NCI-H2081 treated with DMSO at 0.1 percent for 48 hours (cell line): Measurements from ENCODE around the gene NGB.
"Not testable (repeated sequence)": the region's sequence is repeated elsewhere in the genome, so short reads cannot be mapped to it uniquely, and the experiment has no call there.

ENCODE experiments used
- DNase-seq: peaks from one replicate; lab custom pipeline; 2025; lab: John Stamatoyannopoulos, UW

The NGB gene

DNA sequence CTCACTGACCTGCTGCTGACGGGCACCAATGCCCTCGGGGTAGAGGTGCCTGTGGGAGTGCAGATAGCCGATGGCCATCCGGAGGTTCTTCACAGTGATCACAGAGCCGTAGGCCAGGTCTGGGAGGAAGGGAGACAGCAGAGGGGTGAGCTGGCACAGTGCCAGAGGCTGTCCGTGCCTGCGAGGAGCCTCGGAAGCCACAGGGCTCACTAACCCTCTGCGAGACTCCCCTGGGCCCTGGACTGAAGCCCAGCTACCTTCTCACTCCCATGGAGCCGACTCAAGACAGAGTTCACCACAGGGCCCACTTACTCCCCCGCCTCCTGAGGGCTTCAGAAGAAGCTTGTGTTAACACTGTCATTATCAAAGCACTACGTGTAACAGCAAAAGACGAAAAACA is 25.1 kb upstream of the NGB start:
- DNase-seq: no peak

DNA sequence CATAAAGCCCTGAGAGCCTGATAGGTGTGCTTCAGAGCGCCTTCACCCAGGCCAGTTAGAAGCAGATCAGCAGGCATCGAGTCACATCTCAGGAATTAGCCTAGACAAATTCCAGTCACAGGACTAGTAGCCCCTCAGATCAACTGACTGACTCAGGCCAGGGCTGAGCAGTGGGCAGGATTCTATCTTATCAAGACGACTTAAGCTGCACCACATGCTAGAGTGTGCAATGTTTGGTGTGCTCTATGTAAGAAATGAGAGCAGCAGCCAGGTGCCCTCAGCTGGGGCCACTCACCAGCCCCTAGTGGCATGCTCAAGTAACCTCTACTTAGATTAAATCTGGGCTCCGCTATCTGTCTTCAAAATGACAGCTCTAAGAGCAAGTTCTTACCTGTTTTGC is 19.7 kb upstream of the NGB start:
- DNase-seq: no peak

DNA sequence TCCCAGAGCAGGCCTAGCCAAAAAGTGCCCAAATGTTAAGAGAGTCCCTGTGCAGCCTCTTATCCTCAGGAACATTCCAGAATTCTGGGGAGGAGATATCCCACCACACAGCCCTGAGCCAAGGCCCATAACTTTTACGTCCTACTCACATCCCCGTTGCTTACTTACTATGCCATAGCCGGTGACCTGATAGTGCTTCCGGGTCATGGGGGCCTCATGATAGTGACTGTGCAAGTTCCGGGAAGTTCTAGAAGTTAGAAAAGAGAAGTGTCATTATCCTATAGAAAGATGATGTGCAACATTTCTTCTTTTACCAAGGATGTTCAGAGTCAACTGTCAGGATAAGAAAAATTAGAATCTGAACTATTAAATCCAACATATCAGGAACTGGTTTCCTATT is 15.6 kb upstream of the NGB start:
- DNase-seq: no peak

DNA sequence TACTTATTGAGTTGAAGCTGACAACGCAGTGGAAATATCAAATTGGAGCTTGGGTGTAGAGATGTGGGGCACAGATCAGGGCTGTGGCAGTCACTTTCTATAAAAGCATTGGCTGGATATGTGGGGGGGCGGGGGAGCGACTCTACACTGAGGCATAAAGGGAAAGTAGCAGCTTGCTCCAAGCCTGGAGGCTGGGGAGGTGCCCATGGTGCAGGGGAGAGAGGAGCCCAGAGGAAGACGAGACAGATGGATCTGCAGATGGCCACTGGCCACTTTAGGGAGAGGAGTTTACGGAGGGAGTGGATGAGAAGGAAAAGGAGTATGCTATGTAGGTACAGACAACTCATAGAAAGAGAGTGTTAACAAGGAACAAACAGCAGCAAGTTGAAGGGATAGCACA is 13.5 kb upstream of the NGB start:
- no peak for DNase-seq

DNA sequence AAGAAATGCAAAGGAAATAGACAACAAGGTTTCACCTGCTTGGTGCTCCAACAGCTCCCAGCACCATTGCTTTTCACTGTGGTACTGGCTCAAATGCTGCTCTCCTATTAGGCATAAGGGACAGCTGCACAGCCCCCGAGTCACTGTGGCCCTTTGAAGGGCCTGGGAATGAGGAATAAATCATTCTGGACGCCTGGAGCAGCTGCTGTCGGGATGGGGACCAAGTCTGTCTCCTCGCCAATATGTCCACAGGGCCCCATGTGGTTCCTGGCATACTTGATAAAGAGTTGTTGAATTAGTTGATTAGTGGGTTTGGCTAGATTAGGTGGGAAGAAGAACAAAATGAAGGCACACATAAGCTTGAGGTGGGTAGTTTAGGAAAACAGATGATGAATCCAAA is 13.1 kb upstream of the NGB start:
- no peak for DNase-seq

DNA sequence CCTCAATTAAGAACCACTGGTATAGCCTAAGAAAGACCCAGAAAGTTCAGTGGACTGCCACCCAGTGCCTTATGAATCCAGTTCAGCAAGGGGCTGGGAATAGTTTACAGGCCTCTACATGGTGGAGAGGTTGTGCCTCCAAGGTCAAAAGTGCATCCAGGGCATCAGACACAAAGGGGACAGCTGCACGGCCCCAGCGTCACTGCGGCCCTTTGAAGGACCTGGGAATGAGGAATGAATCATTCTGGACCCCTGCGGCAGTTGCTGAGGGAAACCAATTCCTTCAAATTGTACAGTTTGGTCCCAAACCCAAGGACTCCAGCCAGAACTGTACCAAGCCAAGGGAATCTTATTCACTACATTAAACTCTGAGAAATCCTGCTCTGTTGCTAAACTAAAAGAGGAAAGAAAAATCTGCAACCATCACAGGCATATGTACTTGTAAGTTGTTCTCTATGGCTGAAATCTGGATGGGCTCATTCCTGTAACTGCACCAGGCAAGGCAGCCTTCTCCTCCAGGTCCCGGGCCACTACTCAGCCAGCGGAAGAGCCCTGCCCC is 10.9 kb upstream of the NGB start:
- no peak for DNase-seq

DNA sequence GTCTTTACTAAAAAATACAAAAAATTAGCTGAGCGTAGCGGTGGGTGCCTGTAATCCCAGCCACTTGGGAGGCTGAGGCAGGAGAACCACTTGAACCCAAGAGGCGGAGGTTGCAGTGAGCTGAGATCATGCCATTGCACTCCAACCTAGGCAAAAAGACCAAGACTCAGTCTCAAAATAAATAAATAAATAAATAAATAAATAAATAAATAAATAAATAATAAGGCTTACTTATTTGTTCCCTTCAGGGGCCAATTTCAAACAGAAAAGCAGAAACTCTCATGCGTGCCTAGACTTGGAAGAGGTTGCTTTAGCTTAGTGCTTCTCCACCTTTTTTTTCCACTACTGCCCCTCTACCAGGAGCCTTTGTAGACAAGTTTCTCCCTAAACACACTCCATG is 9.9 kb upstream of the NGB start:
- DNase-seq: not testable (repeated sequence)

DNA sequence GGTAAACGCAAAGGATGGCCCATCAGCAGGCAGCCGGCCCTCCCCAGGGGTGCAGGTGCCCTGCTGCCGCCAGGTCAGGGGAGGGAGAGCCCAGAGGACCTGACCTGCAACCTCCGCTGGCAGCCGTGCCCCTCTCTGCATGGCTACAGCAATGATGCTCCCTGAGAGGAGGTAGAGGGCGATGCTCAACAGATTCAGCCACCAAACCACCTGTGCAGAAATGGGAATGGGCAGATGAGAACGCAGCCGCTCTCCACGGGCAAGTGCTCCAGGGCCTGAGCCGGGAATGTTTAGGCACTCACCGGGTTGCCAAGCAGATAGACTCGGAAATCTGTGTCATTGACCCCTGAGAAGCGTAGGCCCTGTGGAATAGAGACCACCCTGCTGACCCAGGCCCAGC is 8.7 kb upstream of the NGB start:
- DNase-seq: no peak

DNA sequence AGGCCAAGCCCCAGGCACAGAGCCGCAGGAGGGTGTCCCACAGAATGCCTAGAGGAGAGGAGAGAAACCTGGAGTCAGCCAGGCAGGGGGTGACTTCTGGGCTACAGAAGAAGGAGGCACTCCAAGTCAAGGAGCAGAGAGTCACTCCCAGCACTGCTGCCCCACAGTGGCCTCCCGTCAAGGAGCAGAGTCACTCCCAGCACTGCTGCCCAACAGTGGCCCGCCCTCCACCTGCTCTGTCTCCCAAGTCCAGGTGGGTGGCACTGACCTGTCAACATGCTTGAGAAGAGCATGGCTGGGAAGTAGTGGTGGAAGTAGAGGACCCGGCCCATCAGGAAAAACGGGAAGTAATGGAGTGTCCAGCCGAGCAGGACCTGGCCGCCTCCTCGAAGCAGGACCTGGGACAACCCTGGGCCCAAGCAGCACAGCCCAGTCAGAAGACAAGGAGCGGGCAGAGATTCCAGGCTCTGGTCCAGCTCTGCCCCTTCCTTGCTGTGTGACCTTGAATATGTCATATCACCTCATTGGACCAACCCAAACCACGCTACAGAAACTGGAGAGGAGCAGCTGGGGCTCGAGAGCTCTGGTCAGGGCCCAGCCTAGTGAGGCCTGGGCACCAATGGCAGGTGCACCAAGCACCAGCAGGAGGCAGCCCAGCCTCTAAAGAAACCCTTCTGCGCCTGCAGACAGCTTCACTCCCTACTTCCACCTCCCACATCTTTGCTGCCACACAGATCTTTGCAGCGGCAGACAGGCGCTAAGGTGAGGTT is 7.6 kb upstream of the NGB start:
- DNase-seq: no peak

DNA sequence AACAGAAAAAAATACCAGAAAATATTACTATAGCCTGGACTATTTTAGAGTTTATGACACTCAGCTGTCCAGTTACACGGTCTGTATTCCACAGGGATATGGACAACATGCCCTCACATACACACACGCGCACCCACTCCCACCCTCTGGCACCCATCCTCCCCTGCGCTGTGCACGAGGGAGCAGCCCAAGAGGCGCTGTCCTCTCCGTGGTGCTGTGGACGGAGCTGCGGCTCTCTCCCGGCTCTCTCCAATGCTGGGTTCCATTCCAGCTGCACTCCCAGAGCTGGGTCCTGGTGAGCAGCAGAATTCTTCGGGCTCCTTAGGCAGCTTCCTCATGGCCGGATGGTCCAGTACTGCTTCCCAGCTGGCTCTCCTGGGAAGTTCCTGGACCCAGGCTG is 6.0 kb upstream of the NGB start:
- DNase-seq: no peak

DNA sequence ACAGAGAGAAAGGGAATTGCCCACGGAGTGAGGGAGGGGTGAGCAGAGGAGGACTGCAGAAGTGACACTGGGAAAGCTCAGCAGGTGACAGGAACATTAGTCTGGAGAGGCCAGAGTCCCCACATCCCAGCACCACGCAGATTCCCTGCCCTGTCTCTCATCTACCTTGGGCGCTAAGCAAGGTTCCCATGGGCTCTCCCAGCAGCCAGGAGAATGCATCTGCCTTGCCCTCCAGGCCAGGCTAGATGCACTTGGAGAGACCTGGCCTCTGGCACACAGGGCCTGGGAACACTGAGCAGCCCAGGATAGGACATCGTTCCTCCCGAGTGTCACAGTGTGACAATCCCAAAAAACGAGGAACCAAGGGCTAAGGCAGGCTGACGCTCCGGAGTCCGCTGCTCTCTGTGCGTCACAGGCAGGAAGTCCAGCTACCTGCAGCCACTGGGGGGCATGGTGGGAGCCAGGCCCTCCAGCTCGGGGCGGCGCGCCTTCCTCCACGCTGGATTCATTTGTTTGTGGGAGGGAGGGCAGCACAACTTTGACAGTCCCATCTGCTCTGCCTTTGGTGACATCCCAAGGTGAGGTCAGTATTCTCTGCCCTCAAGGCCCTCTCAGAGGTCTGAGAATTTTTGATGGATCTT is 5.4 kb upstream of the NGB start:
- DNase-seq: no peak

DNA sequence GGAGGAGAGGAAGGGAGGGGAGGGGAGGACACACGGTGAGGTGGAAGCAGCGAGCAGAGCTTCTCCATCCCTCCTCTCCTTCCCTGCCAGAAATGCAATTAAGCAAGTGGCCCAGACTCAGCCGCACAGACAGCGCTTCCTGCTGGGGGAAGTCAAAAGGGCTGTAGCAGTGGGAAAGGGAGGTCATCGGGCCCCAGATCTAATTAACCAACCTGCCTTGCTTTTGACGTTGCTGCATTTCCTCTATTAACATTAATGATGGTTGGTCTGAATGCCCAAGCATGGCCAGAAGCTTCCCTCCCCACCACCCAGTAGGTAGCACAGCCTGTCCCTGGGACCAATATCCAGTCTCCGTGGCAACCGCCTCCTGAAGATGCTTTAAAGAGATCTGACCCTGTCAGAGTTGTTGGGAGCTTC is 4.6 kb upstream of the NGB start:
- DNase-seq: no peak

DNA sequence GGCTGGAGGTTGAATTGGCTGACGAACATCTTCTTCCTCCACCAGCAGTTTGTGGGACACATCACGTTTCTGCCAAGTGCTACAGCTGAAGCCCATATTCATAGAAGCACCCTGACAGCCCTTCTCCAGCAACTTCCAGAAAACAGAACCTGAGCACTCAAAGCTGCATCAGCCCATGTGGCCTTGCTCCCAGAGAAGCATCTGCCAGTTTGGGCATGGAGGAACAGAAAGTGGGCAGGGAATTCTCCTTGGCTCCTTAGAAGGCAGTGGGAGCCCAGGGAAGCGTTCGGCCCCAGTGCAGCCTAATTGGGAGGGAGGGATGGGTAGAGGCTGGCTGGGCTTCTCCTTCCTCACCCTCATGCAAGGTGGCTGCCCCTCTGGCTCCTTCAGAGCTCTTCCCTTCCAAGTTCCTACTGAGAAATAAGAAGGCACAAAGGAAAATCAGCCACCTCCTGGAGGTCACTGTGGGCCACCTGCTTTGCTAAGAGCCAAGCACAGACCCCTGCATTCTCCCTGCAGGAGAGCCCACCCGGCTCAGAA is 4.1 kb upstream of the NGB start:
- DNase-seq: no peak

DNA sequence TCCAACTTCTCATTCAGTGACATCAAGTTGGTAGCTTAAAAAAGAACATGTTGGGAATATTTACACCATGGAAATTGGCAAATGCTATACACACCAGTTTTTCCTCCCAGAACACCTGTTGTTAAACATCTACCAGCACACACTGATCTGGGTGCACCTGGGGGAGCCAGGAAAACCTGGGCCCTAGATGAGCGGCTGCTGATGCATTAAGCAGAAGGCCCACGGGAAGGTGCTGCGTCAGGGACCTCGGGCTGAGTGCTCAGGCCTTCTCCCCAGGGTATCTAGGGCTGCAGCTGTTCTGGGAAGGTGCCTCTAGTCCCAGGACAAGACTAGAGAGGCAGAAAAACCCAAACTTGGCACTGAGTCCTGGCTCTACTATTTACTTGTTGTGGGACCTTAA is 2.8 kb upstream of the NGB start:
- no peak for DNase-seq

DNA sequence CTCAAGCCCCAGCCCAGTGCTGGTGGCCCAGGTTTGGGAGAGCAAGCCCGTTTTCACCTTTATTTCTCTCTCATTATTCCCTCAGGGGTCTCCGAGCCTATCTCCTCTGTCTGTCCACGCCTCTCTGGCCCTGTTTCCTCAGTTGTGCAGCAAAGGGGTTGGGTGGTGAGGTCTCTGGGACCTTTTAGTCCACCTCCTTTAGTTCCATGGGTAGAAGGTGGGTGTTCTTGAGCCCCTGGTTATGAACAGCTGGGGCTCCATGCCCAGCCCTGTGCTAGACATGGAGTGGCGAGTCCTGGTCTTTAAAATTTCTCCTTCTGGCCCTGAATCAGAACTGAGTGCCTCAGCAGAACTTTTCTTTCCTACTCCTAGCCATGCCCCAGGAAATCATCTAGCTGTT is 1.3 kb upstream of the NGB start:
- DNase-seq: no peak

DNA sequence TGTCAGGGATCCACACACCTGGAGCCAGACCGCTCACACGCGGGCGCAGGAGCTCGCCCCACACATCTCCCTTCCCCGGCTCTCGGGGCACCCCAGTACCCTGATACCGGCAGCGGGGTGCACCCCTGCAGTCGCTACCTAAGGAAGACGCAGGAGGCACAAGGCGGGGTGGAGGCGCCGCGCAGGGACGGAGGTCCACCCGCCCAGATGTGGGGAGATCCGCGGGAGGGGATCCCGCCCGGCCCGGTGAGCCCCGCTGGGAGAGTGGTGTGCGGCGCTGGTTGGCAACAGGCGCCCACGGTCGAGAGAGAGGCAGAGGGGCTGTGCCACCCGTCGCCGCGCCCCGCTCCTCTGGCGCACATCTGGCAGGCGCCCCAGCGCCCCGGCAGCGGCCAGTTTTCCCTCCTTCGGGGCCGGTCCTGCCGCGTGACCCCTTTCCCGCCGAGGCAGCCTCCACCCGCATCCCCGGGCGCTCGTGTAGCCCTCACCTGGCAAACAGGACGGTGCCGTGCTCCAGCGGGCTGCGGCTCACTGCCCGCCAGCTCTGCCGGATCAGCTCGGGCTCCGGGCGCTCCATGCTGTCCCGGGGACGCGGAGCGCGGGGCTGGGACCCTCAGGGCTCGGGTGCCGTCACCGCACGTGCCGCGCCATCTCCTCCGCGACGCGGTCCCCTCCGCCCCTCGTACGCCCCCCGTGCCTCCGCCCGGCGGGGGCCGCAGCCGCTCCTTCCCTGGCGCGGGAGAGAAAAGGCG is 469 bp downstream of the NGB start:
- no peak for DNase-seq

DNA sequence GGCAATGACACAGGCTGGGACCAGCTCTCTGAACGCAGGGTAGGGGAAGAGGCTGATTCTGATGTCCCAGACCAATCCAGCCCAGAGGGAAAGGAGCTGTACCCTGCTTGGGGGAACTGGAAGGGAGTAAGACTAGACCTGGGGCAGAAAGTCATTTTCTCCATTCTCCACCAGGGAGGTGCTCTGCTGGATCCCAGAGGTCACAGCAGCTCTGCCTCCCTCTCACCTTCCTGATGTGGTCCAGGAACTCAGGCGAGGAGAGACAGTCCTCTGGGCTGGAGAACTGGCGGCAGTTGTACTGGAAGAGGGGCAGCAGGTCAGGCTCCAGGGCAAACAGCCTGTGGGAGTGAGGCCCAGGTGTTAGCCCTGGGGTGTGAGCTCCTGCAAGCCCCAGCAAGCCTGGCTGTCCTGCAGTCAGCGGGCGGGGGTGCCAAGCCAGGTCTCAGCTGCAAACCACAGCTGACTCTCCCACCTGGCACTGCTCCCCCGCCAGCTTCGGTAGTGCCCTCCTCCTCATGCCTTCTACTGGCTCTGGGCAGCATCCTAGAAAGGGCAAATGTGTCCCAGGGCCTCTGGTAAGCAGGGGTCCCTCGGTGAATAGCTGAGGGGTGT is 1.9 kb downstream of the NGB start:
- no peak for DNase-seq

DNA sequence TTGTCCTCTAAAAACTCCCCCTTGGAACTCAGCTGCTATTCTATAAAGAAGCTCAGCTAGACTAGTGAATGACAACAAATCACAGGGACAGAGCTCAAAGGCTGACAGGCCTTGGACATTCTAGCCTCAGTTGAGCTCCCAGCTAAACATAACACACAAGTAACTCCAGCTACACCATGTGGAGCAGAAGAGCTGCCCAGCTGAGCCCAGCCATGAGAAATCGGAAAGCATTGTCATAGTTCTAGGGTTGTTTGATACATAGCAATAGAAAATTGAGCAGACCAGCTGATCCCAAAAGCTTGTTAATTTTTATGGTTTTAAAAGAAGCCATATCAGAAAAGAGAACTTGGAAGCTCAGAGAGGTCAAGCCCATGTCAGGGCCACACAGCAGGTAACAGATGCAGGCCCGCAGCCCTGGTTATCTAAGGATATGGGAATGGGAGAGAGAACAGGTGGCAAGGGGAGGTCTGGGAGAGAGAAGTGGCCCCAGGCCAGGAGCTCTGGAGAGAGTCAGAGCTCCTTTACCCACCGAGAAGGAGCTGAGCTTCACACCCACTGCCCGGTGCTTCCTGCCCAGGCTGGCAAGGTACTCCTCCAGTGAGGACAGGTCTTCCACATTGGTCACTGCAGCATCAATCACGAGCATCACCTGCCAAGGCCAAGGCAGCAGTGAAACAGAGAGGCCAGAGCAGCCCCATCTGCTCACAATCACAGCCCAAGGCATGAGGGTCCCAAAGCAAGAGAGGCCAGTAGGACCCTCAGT is 2.9 kb downstream of the NGB start:
- DNase-seq: no peak

DNA sequence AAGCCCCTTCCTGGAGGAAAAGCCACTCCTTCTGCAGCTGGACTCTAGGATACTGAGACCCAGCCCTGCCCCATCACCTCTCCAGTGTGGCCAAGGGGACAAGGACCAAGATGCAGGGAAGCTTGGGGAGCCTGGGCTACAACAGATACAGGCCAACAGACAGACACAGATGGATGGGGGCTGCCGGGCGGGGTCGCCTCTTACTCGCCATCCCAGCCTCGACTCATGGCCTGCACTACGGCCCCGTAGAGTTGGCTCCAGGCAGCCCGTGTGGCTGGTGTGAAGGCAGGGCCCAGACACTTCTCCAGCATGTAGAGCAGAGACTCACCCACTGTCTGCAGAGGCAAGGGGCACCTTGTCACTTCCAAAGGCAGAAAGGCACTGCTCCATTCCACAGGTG is 4.7 kb downstream of the NGB start:
- DNase-seq: no peak

DNA sequence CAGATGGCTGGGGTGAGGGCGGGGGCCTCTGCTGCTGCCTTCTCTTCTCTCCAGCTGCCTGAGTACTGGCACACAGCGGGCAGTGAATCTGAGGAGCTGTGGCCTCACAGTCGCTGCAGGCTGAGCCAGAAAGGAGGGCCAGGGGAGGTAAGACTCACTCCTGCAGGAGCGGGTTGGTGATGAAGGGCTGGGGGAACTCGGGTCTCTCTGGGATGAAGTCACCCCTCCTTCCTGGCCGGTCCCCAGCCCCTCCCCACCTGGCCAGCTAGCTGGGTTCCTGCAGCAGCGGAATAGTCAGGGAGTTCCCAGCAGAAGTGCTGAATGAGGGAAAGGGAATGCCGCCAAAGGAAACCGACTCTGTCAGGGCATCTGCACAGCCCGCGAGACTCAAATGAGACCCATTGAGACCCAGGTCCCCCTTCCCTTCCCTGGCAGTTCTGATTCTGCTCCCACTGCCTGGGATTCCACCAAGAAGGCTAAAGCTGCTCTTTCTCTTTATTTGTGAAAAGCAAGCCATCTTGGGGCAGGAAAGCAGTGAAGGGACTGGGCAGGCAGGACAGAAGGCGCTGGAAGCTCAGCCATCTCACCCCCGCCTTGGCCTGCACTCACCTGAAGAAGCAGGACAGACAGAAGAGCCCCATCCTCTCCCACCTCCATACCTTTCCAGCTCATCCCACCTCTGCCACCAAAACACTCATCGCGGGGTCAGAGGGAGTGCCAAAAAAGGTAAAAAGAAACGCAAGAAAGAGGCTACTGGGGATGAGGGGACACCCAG is 5.3 kb downstream of the NGB start:
- no peak for DNase-seq

DNA sequence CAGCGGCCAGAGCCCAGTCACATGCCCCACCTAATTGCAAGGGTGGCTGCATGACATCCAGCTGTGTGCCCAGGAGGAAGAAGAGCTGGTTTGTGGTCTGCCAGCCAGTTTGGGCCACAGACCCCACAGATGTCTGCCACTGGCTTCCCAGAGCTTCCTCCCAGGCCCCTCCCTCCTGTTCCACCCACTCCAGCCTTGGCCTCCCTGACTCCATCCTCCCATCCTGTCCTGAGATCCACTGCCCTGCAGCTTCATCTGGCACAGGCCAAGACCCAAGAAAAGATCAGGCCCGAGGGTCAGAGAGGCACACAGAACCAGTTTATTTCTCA is 5.9 kb downstream of the NGB start:
- DNase-seq: no peak
